MV-4-11 (cell line): ENCODE data around the gene GRIK3.
"Not testable (repeated sequence)": the region's sequence is repeated elsewhere in the genome, so short reads cannot be mapped to it uniquely, and the experiment has no call there.

Experiments used
- DNase-seq: peaks from one replicate; lab custom pipeline; 2025; lab: John Stamatoyannopoulos, UW

GRIK3 gene

GRCh38 chr1:36909946-36910725, 124.2 kb downstream of the GRIK3 start:
- no peak for DNase-seq

- DNase-seq = not testable (repeated sequence)
Observed at GRCh38 chr1:36909359-36909758, 125.0 kb downstream of the GRIK3 start.

GRCh38 chr1:36908096-36908495, 126.2 kb downstream of the GRIK3 start:
- DNase-seq = no peak

- no peak for DNase-seq
Observed at GRCh38 chr1:36906555-36906954, 127.8 kb downstream of the GRIK3 start.

- no peak for DNase-seq
Observed at GRCh38 chr1:36905941-36906340, 128.4 kb downstream of the GRIK3 start.

GRCh38 chr1:36900128-36900527, 134.2 kb downstream of the GRIK3 start:
- DNase-seq = no peak

- not testable (repeated sequence) for DNase-seq
Observed at GRCh38 chr1:36897813-36898212, 136.5 kb downstream of the GRIK3 start.

GRCh38 chr1:36894824-36895223, 139.5 kb downstream of the GRIK3 start:
- no peak for DNase-seq

- DNase-seq = no peak
Observed at GRCh38 chr1:36890776-36891175, 143.5 kb downstream of the GRIK3 start.

GRCh38 chr1:36889478-36890226, 144.7 kb downstream of the GRIK3 start:
- DNase-seq = no peak

GRCh38 chr1:36888811-36889477, 145.4 kb downstream of the GRIK3 start:
- no peak for DNase-seq

- no peak for DNase-seq
Observed at GRCh38 chr1:36885540-36886357, 148.6 kb downstream of the GRIK3 start.

GRCh38 chr1:36884801-36885200, 149.5 kb downstream of the GRIK3 start:
- DNase-seq = no peak

GRCh38 chr1:36884029-36884701, 150.2 kb downstream of the GRIK3 start:
- peak; percentile 68 for DNase-seq

GRCh38 chr1:36883315-36883949, 150.9 kb downstream of the GRIK3 start:
- DNase-seq = no peak

- no peak for DNase-seq
Observed at GRCh38 chr1:36882536-36883285, 151.6 kb downstream of the GRIK3 start.

GRCh38 chr1:36881541-36881940, 152.8 kb downstream of the GRIK3 start:
- no peak for DNase-seq

- no peak for DNase-seq
Observed at GRCh38 chr1:36881068-36881405, 153.3 kb downstream of the GRIK3 start.

- no peak for DNase-seq
Observed at GRCh38 chr1:36880155-36881067, 153.9 kb downstream of the GRIK3 start.
